Measurements from ENCODE around the gene PARM1. TPM values are rescaled to one million over a fixed set of nuclear protein-coding genes. Genes with fewer than 3 reads are reported as not detected.

Gene PARM1
- total and polyA plus RNA-seq, 12 donors = 19.7 to 119 (median 71.6) TPM

- Histone ChIP-seq H3K36me3 (no peaks in the 10 kb centered on the region), H3K4me3 (no peak overlapping the region), H3K4me1 (no peaks in the 10 kb centered on the region), H3K27me3 (no peaks in the 10 kb centered on the region), H3K9me3 (no peaks in the 10 kb centered on the region), H3K27ac (no peak overlapping the region)
- intact Hi-C loops (cut with DNase I) = no loop called here
- WGBS, 2 donors = 84 to 87% methylated on average over 1 of the region's 1 CpG
- DNase-seq (no peak), ATAC-seq (no peak)
- TF ChIP-seq CTCF (IDR thresholded peaks at IDR 0.05) = no peak
These were observed 148.6 kb downstream of the PARM1 start for GRCh38 chr4:75081561-75081960.

- TF ChIP-seq CTCF (IDR thresholded peaks at IDR 0.05) = no peak
- ATAC-seq (peak in 1 of 8 donors; percentile 56), DNase-seq (no peak)
- Histone ChIP-seq H3K4me3 (no peak overlapping the region), H3K4me1 (no peaks in the 10 kb centered on the region), H3K27me3 (no peaks in the 10 kb centered on the region), H3K9me3 (no peaks in the 10 kb centered on the region), H3K36me3 (no peaks in the 10 kb centered on the region), H3K27ac (no peak overlapping the region)
- intact Hi-C loops (cut with DNase I) = no loop called here
- 36 to 95% methylated on average over 1 of the region's 1 CpG for whole genome bisulfite sequencing, 2 donors
These were observed 154.5 kb downstream of the PARM1 start for GRCh38 chr4:75087416-75087815.

- H3K27ac ChIP-seq = no peak overlapping the region
- H3K4me3 ChIP-seq = no peak overlapping the region
- no peaks in the 10 kb centered on the region for H3K9me3 ChIP-seq
- peak in 3 of 8 donors; percentile 57 to 80 (median 72) for ATAC-seq
- DNase-seq = no peak
- 63 to 75% methylated on average over 2 of the region's 2 CpGs for WGBS, 2 donors
- no peaks in the 10 kb centered on the region for H3K27me3 ChIP-seq
- no peak for TF ChIP-seq CTCF (IDR thresholded peaks at IDR 0.05)
- intact Hi-C loops (cut with DNase I) = no loop called here
- no peaks in the 10 kb centered on the region for H3K4me1 ChIP-seq
- no peaks in the 10 kb centered on the region for H3K36me3 ChIP-seq
These were observed 154.9 kb downstream of the PARM1 start for GRCh38 chr4:75087865-75088264.

GRCh38 chr4:75089206-75089605 is 156.3 kb downstream of the PARM1 start:
- ATAC-seq (no peak), DNase-seq (no peak)
- Histone ChIP-seq H3K36me3 (no peaks in the 10 kb centered on the region), H3K9me3 (peaks cover 0 to 11% (median 0%) of the 10 kb centered on the region in 11 donors), H3K27ac (no peak overlapping the region), H3K4me3 (no peak overlapping the region), H3K27me3 (no peaks in the 10 kb centered on the region), H3K4me1 (no peaks in the 10 kb centered on the region)
- intact Hi-C loops (cut with DNase I) = no loop called here
- WGBS, 2 donors = 88% methylated on average over 4 of the region's 4 CpGs
- no peak for TF ChIP-seq CTCF (IDR thresholded peaks at IDR 0.05)
